Mesothelial cell of epicardium (in vitro differentiated cells): ENCODE data around the gene STIM1. TPM values are rescaled to one million over a fixed set of nuclear protein-coding genes. Genes with fewer than 3 reads are reported as not detected.
"Not testable (repeated sequence)": the region's sequence is repeated elsewhere in the genome, so short reads cannot be mapped to it uniquely, and the experiment has no call there.

ENCODE experiments used
- DNase-seq, 2 experiments: peaks; one replicate each; pipeline ENCODE4 v3.0.0; 2021; ENCODE audit warnings: low spot score in 2 of 2; ENCODE audit not compliant: unreplicated experiment in 2 of 2
- H3K27ac Mint-ChIP-seq: 2 replicates; pipeline ENCODE4 v1.8.0; 2021; ENCODE audit warnings: mixed read lengths
- H3K27me3 Mint-ChIP-seq: 2 replicates; pipeline ENCODE4 v1.8.0; 2021; ENCODE audit warnings: low read depth, mixed read lengths
- H3K36me3 Mint-ChIP-seq: 2 replicates; pipeline ENCODE4 v1.8.0; 2021; ENCODE audit warnings: mixed read lengths
- H3K4me1 Mint-ChIP-seq: 2 replicates; pipeline ENCODE4 v1.8.0; 2021; ENCODE audit warnings: mixed read lengths
- H3K4me3 Mint-ChIP-seq: 2 replicates; pipeline ENCODE4 v1.8.0; 2021; ENCODE audit warnings: mild to moderate bottlenecking, moderate library complexity, mixed read lengths
- H3K9me3 Mint-ChIP-seq: 2 replicates; pipeline ENCODE4 v1.8.0; 2021; ENCODE audit warnings: mixed read lengths
- CTCF ChIP-seq: fragments of 200-600 bp; sonication (generic); IDR thresholded peaks from one replicate; pipeline ENCODE4 v1.5.0; 2021; ENCODE audit warnings: antibody characterized with exemption; ENCODE audit not compliant: unreplicated experiment
- total RNA-seq: library from RNA; stranded (reverse); gene quantifications from 3 replicates; pipeline ENCODE4 v1.2.1, GENCODE V29; 2021

Gene STIM1
- total RNA-seq, 1 donor from 2014 or later = 43.7 TPM

- no peak for DNase-seq
- Mint-ChIP-seq H3K27me3 (no peaks in the 10 kb centered on the region), H3K9me3 (peaks cover 4% of the 10 kb centered on the region), H3K36me3 (peaks cover 3% of the 10 kb centered on the region), H3K27ac (no peak overlapping the region), H3K4me1 (peaks cover 8% of the 10 kb centered on the region), H3K4me3 (no peak overlapping the region)
- TF ChIP-seq CTCF = no peak
Measured at GRCh38 chr11:4049006-4049405, 193.5 kb downstream of the STIM1 start.

DNA sequence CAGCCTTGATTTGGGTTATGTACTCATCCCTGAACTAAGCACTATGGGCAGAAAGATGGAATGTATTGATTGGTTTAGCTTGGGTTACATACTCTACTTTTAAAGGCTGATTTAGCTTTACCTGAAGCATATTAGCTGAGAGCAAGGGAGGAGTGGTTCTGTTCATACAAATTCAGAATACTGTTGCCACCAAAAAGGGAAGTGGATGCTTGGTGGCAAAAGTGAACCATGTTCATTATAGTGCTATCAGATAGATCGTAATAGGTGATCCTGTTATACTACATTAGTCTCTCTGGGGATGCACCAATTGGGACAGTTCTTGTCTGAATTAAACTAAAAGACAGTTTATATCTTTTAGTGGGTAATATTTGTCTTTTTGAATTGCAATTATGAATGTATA is 194.7 kb downstream of the STIM1 start:
- H3K27me3 Mint-ChIP-seq = no peaks in the 10 kb centered on the region
- H3K27ac Mint-ChIP-seq = no peak overlapping the region
- H3K4me3 Mint-ChIP-seq = no peak overlapping the region
- H3K36me3 Mint-ChIP-seq = peaks cover 3% of the 10 kb centered on the region
- peaks cover 4% of the 10 kb centered on the region for H3K9me3 Mint-ChIP-seq
- TF ChIP-seq CTCF = no peak
- no peak for DNase-seq
- peaks cover 9% of the 10 kb centered on the region for H3K4me1 Mint-ChIP-seq

DNA sequence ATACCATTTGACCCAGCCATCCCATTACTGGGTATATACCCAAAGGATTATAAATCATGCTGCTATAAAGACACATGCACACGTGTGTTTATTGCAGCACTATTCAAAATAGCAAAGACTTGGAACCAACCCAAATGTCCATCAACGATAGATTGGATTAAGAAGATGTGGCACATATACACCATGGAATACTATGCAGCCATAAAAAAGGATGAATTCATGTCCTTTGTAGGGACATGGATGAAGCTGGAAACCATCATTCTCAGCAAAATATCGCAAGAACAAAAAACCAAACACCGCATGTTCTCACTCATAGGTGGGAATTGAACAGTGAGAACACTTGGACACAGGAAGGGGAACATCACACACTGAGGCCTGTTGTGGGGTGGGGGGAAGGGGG is 197.7 kb downstream of the STIM1 start:
- not testable (repeated sequence) for H3K4me3 Mint-ChIP-seq, H3K27ac Mint-ChIP-seq

DNA sequence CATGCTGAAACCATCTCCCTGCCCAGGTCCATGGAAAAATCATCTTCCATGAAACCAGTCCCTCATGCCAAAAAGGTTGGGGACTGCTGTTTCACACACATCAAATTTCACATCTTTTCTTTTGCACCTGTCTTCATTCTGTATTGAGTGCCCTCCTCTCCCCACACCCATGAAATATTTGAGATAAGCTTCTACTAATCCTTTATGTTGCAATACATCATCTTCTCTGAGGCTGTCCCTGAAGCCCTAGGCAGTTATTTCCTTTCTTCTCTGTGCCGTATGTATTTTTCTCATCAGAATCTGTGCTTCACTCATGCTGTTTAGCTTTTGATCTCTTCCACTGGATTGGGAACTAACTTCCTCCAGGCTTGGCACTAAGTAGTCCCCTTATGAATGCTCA is 199.2 kb downstream of the STIM1 start:
- Mint-ChIP-seq H3K36me3 (peaks cover 3% of the 10 kb centered on the region), H3K4me3 (no peak overlapping the region), H3K27ac (no peak overlapping the region), H3K4me1 (peaks cover 21% of the 10 kb centered on the region), H3K27me3 (no peaks in the 10 kb centered on the region), H3K9me3 (peaks cover 4% of the 10 kb centered on the region)
- DNase-seq = no peak
- no peak for TF ChIP-seq CTCF

More for the DNA sequence above, 197.7 kb downstream of the STIM1 start:
- peaks cover 13% of the 10 kb centered on the region for H3K4me1 Mint-ChIP-seq
- not testable (repeated sequence) for DNase-seq, H3K36me3 Mint-ChIP-seq, H3K9me3 Mint-ChIP-seq, H3K27me3 Mint-ChIP-seq

GRCh38 chr11:4059424-4059823 is 204.0 kb downstream of the STIM1 start:
- H3K27ac Mint-ChIP-seq = no peak overlapping the region
- H3K4me1 Mint-ChIP-seq = peaks cover 22% of the 10 kb centered on the region
- H3K4me3 Mint-ChIP-seq = no peak overlapping the region
- no peaks in the 10 kb centered on the region for H3K27me3 Mint-ChIP-seq
- peaks cover 5% of the 10 kb centered on the region for H3K36me3 Mint-ChIP-seq
- no peak for TF ChIP-seq CTCF
- H3K9me3 Mint-ChIP-seq = no peaks in the 10 kb centered on the region
- DNase-seq = no peak

DNA sequence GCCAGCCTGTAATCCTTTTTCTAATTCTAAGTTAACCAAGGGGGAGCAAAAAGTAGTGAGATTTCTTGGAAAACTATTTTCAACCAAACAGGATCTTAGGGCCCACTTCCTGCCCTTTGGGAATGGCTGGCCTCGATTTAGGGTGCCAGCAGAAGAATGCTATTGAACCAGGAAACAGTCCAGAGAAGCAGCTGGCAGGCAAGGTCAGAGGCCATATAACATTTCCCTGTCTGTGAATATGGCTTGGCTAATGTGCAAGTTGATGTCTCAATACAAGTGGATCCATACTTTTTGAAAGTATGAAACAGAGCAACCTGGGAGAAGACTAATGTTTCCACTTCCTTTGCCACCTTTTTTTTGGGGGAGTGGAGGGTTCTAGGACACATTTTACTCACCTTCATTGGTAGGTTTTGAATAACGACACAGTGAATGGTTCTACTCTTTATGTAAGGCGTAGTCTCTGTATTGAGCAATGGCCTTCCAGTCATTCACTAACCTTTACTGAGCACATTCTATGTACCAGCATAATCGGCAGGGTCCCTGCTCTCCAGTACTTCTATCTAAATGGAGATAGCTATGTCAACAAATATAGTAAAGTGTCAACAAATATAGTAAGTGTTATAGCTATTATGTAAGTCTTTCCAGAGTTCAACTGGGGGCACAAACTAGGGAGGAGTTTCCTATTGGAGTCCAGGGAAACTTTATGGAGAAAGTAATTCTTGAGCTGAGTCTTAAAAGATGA is 204.9 kb downstream of the STIM1 start:
- H3K27me3 Mint-ChIP-seq = no peaks in the 10 kb centered on the region
- H3K9me3 Mint-ChIP-seq = no peaks in the 10 kb centered on the region
- peaks cover 22% of the 10 kb centered on the region for H3K4me1 Mint-ChIP-seq
- H3K4me3 Mint-ChIP-seq = no peak overlapping the region
- no peak overlapping the region for H3K27ac Mint-ChIP-seq
- TF ChIP-seq CTCF = no peak
- peaks cover 5% of the 10 kb centered on the region for H3K36me3 Mint-ChIP-seq
- DNase-seq = no peak
